H1 (cell line): ENCODE measurements around the gene PCSK9. TPM values are rescaled to one million over a fixed set of nuclear protein-coding genes. Genes with fewer than 3 reads are reported as not detected.

Experiments used
- CTBP2 ChIP-seq: IDR thresholded peaks from 2 replicates; pipeline ENCODE4 v1.7.0; 2011; ENCODE audit warnings: borderline replicate concordance, mild to moderate bottlenecking, moderate library complexity, mixed read lengths, low read length; ENCODE audit not compliant: insufficient read depth, insufficient read length
- EGR1 ChIP-seq: IDR thresholded peaks from 2 replicates; pipeline ENCODE4 v1.6.1; 2011; ENCODE audit warnings: low read depth, low read length, borderline replicate concordance
- FOSL1 ChIP-seq: IDR thresholded peaks from 2 replicates; pipeline ENCODE4 v1.6.1; 2011; ENCODE audit warnings: mild to moderate bottlenecking, low read depth, low read length, moderate library complexity; ENCODE audit not compliant: insufficient read depth
- POLR2A ChIP-seq, 2 experiments: IDR thresholded peaks; 1 replicate in 1 of 2; 2 replicates in 1 of 2; pipeline ENCODE4 v1.6.1; 2011; ENCODE audit warnings: low read depth in 2 of 2, low read length in 2 of 2, mild to moderate bottlenecking in 2 of 2; ENCODE audit errors: control extremely low read depth in 1 of 2
- SIX5 ChIP-seq: IDR thresholded peaks from 2 replicates; pipeline ENCODE4 v1.6.1; 2011; ENCODE audit warnings: mild to moderate bottlenecking, low read depth, low read length
- SP1 ChIP-seq: IDR thresholded peaks from 2 replicates; pipeline ENCODE4 v1.6.1; 2011; ENCODE audit warnings: low read depth, low read length
- TAF7 ChIP-seq: optimal IDR thresholded peaks from 2 replicates; pipeline ENCODE3; 2011; ENCODE audit warnings: low read depth, mild to moderate bottlenecking, inconsistent platforms, low read length, moderate library complexity, borderline replicate concordance
- polyA plus RNA-seq, 7 experiments: library from polyadenylated mRNA; depleted of rRNA in 3 of 7; stranded (reverse) in 5 of 7; unstranded in 2 of 7; fragments of >200 nt in 5 of 7; fragments of 200-250 nt in 2 of 7; gene quantifications; 1 replicate in 5 of 7; 2 replicates in 1 of 7; 4 replicates in 1 of 7; pipeline versions ENCODE4 v1.2.1 to v1.2.3, GENCODE V29; 2011 to 2013; ENCODE audit warnings: missing spikeins in 2 of 7, mixed read lengths in 2 of 7
- total RNA-seq: library from RNA; stranded (reverse); fragmentation: NEBNext Ultra II Directional; extraction: Animal tissue kit (Norgen Biotek cat#: 25700); gene quantifications from 2 replicates; pipeline ENCODE4 v1.2.1, GENCODE V29; 2021

Gene PCSK9
- total and polyA plus RNA-seq, 2 of the 8 experiments (the other 6 are each of a cell fraction or from before 2014, with no cell fraction given): 22.3 to 32.3 TPM

GRCh38 chr1:55095095-55095494, 55.7 kb downstream of the PCSK9 start (continued):
- no peak for TF ChIP-seq FOSL1
- no peak for TF ChIP-seq CTBP2
- no peak for TF ChIP-seq TAF7
- TF ChIP-seq SIX5: no peak
- TF ChIP-seq EGR1: no peak
- TF ChIP-seq SP1: no peak
- no peak for TF ChIP-seq POLR2A (IDR thresholded peaks at IDR 0.05; ENCODE audit: control extremely low read depth in 1 of 2, low read depth in 2 of 2, low read length in 2 of 2)
- TF ChIP-seq, all 59 proteins: peak for 0
